UCSD-AML1 (cell line): ENCODE measurements around the gene PRMT7.
"Not testable (repeated sequence)": the region's sequence is repeated elsewhere in the genome, so short reads cannot be mapped to it uniquely, and the experiment has no call there.

ENCODE experiments used
- DNase-seq: peaks from one replicate; lab custom pipeline; 2025; ENCODE audit not compliant: unreplicated experiment; lab: John Stamatoyannopoulos, UW

PRMT7 gene

GRCh38 chr16:68283346-68283745, 27.5 kb upstream of the PRMT7 start:
- no peak for DNase-seq

- DNase-seq: no peak
Observed at GRCh38 chr16:68283801-68284598, 26.8 kb upstream of the PRMT7 start.

- peak; percentile 40 for DNase-seq
Observed at GRCh38 chr16:68284847-68285246, 26.0 kb upstream of the PRMT7 start.

- no peak for DNase-seq
Observed at GRCh38 chr16:68285683-68286082, 25.1 kb upstream of the PRMT7 start.

GRCh38 chr16:68286153-68287074, 24.4 kb upstream of the PRMT7 start:
- DNase-seq: no peak

- DNase-seq: peak; percentile 43
Observed at GRCh38 chr16:68287276-68288251, 23.3 kb upstream of the PRMT7 start.

- DNase-seq: no peak
Observed at GRCh38 chr16:68288252-68288650, 22.6 kb upstream of the PRMT7 start.

- not testable (repeated sequence) for DNase-seq
Observed at GRCh38 chr16:68288796-68289195, 22.0 kb upstream of the PRMT7 start.

- no peak for DNase-seq
Observed at GRCh38 chr16:68289202-68289601, 21.6 kb upstream of the PRMT7 start.

GRCh38 chr16:68289621-68290329, 21.0 kb upstream of the PRMT7 start:
- peak; percentile 73 for DNase-seq

GRCh38 chr16:68290450-68290849, 20.4 kb upstream of the PRMT7 start:
- no peak for DNase-seq

GRCh38 chr16:68291227-68291626, 19.6 kb upstream of the PRMT7 start:
- no peak for DNase-seq

GRCh38 chr16:68292425-68292824, 18.4 kb upstream of the PRMT7 start:
- no peak for DNase-seq

- no peak for DNase-seq
Observed at GRCh38 chr16:68296291-68296690, 14.5 kb upstream of the PRMT7 start.

- DNase-seq: no peak
Observed at GRCh38 chr16:68296693-68297092, 14.1 kb upstream of the PRMT7 start.

GRCh38 chr16:68297908-68298307, 12.9 kb upstream of the PRMT7 start:
- DNase-seq: no peak

GRCh38 chr16:68298312-68298711, 12.5 kb upstream of the PRMT7 start:
- no peak for DNase-seq

- DNase-seq: no peak
Observed at GRCh38 chr16:68298907-68299561, 11.8 kb upstream of the PRMT7 start.

- no peak for DNase-seq
Observed at GRCh38 chr16:68299571-68300453, 11.0 kb upstream of the PRMT7 start.
